GM21526 (cell line): ENCODE results near the gene FARP1.

Experiments used
- ATAC-seq: cut with Tn5 transposase; IDR thresholded peaks from one replicate; pipeline ENCODE4 v1.9.1; 2021; ENCODE audit warnings: moderate library complexity; ENCODE audit not compliant: unreplicated experiment, low FRiP score

FARP1 gene

GRCh38 chr13:98198683-98199082, 55.8 kb downstream of the FARP1 start:
- ATAC-seq: no peak

- ATAC-seq: no peak
Observed at GRCh38 chr13:98199480-98199879, 56.6 kb downstream of the FARP1 start.

- ATAC-seq: no peak
Observed at GRCh38 chr13:98200211-98200878, 57.5 kb downstream of the FARP1 start.

- no peak for ATAC-seq
Observed at GRCh38 chr13:98201189-98201588, 58.3 kb downstream of the FARP1 start.

- ATAC-seq: no peak
Observed at GRCh38 chr13:98201984-98202383, 59.1 kb downstream of the FARP1 start.

- ATAC-seq: no peak
Observed at GRCh38 chr13:98203646-98204326, 60.9 kb downstream of the FARP1 start.

- no peak for ATAC-seq
Observed at GRCh38 chr13:98204546-98204945, 61.7 kb downstream of the FARP1 start.

- ATAC-seq: no peak
Observed at GRCh38 chr13:98206946-98207345, 64.1 kb downstream of the FARP1 start.

- ATAC-seq: no peak
Observed at GRCh38 chr13:98207416-98207815, 64.5 kb downstream of the FARP1 start.

- ATAC-seq: no peak
Observed at GRCh38 chr13:98208606-98209005, 65.7 kb downstream of the FARP1 start.

- ATAC-seq: no peak
Observed at GRCh38 chr13:98212763-98213162, 69.9 kb downstream of the FARP1 start.

GRCh38 chr13:98213354-98213753, 70.5 kb downstream of the FARP1 start:
- no peak for ATAC-seq

- ATAC-seq: no peak
Observed at GRCh38 chr13:98214008-98214643, 71.2 kb downstream of the FARP1 start.

- ATAC-seq: no peak
Observed at GRCh38 chr13:98214707-98215106, 71.8 kb downstream of the FARP1 start.

GRCh38 chr13:98215508-98215907, 72.6 kb downstream of the FARP1 start:
- no peak for ATAC-seq

- no peak for ATAC-seq
Observed at GRCh38 chr13:98216135-98216565, 73.3 kb downstream of the FARP1 start.

GRCh38 chr13:98216711-98217285, 73.9 kb downstream of the FARP1 start:
- ATAC-seq: no peak

- ATAC-seq: no peak
Observed at GRCh38 chr13:98217597-98217996, 74.7 kb downstream of the FARP1 start.

GRCh38 chr13:98219685-98220084, 76.8 kb downstream of the FARP1 start:
- ATAC-seq: no peak

- ATAC-seq: no peak
Observed at GRCh38 chr13:98220271-98220791, 77.4 kb downstream of the FARP1 start.

- ATAC-seq: no peak
Observed at GRCh38 chr13:98221234-98221633, 78.3 kb downstream of the FARP1 start.
